ENCODE measurements around the gene GFER.
A peak's percentile ranks its signal among the peaks of the same experiment; 100 is the strongest.

GRCh38 chr16:2008009-2008526 lies 24.1 kb downstream of the GFER start:
- TF ChIP-seq, protein P1, sequence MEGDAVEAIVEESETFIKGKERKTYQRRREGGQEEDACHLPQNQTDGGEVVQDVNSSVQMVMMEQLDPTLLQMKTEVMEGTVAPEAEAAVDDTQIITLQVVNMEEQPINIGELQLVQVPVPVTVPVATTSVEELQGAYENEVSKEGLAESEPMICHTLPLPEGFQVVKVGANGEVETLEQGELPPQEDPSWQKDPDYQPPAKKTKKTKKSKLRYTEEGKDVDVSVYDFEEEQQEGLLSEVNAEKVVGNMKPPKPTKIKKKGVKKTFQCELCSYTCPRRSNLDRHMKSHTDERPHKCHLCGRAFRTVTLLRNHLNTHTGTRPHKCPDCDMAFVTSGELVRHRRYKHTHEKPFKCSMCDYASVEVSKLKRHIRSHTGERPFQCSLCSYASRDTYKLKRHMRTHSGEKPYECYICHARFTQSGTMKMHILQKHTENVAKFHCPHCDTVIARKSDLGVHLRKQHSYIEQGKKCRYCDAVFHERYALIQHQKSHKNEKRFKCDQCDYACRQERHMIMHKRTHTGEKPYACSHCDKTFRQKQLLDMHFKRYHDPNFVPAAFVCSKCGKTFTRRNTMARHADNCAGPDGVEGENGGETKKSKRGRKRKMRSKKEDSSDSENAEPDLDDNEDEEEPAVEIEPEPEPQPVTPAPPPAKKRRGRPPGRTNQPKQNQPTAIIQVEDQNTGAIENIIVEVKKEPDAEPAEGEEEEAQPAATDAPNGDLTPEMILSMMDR (tag by site-specific recombination; IDR thresholded peaks at IDR 0.05) = no peak
- TF ChIP-seq ZSCAN5A (tag by site-specific recombination; IDR thresholded peaks at IDR 0.05) (no peak), ZXDB (tag by site-specific recombination; IDR thresholded peaks at IDR 0.05) (0 out of 2 replicates have a peak, but pooled peaks have one; percentile 30), ZNF747 (tag by site-specific recombination; IDR thresholded peaks at IDR 0.05) (no peak), ZNF10 (tag by site-specific recombination; IDR thresholded peaks at IDR 0.05) (no peak), ZNF792 (tag by site-specific recombination; IDR thresholded peaks at IDR 0.05) (no peak), ZNF184 (tag by site-specific recombination; IDR thresholded peaks at IDR 0.05) (no peak), REST (tag by site-specific recombination; IDR thresholded peaks at IDR 0.05) (no peak), MZF1 (tag by site-specific recombination; IDR thresholded peaks at IDR 0.05; ENCODE audit: borderline replicate concordance) (no peak), ZSCAN30 (tag by site-specific recombination; IDR thresholded peaks at IDR 0.05) (no peak)
- TF ChIP-seq, protein P2, sequence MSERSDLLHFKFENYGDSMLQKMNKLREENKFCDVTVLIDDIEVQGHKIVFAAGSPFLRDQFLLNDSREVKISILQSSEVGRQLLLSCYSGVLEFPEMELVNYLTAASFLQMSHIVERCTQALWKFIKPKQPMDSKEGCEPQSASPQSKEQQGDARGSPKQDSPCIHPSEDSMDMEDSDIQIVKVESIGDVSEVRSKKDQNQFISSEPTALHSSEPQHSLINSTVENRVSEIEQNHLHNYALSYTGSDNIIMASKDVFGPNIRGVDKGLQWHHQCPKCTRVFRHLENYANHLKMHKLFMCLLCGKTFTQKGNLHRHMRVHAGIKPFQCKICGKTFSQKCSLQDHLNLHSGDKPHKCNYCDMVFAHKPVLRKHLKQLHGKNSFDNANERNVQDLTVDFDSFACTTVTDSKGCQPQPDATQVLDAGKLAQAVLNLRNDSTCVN (tag by site-specific recombination; optimal IDR thresholded peaks at IDR 0.05) = no peak
